Sigmoid colon (tissue), 4 donors: ENCODE measurements around the gene OBSL1.

Experiments
- CTCF ChIP-seq, 4 experiments: fragments of 450-650 bp in 3 of 4; fragments of 200-600 bp in 1 of 4; IDR thresholded peaks; one replicate each; pipeline ENCODE4 v1.5.1; 2016 to 2019; ENCODE audit warnings: antibody characterized with exemption in 4 of 4, mild to moderate bottlenecking in 3 of 4, moderate library complexity in 2 of 4
- EP300 ChIP-seq, 4 donors: sonication (generic); formaldehyde crosslinking; IDR thresholded peaks; one replicate each; pipeline ENCODE4 v1.6.1; 2017; ENCODE audit warnings: antibody characterized with exemption in 4 of 4
- POLR2A ChIP-seq, 2 donors: fragments of 450-650 bp; IDR thresholded peaks; one replicate each; pipeline ENCODE4 v1.6.1; 2016; ENCODE audit warnings: antibody characterized with exemption in 2 of 2, mild to moderate bottlenecking in 2 of 2, moderate library complexity in 2 of 2

DNA sequence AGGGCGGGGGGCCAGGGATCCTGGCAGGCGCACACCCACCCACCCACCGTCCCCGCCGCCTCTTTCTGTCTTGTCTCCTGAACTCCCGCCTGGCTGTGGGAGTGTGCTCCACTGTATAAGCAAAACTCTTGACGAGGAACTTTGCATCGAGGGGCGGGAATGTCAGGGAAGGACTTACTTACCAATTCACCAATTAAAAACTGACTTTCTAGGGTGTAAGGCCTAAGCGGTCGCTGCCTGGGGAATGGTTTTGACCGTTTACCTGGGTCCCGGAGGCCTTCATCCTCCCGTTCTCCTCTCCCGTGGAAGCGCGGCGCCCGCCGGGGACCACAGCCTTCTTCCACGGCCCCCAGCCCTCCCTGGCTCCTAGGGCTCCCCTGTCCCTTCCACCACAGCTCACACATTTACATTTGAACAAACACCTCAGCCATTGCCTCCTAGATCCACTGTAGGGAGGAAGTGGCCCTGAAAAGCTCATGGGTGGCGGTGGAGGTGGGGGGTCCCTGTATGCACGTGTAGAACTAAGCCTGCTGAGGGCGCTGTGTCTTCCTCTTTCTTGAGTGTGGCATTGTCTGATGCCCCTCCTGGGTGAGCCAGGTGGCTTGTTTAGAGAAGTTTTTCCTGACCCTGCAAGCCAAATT, 48.2 kb downstream of the OBSL1 start:
- no peak for TF ChIP-seq CTCF (IDR thresholded peaks at IDR 0.05)
- no peak for TF ChIP-seq POLR2A (IDR thresholded peaks at IDR 0.05)
- TF ChIP-seq EP300 (IDR thresholded peaks at IDR 0.05) = no peak
